Psoas muscle (tissue), 8 donors: ENCODE measurements around the gene ZNF532. TPM values are rescaled to one million over a fixed set of nuclear protein-coding genes. Genes with fewer than 3 reads are reported as not detected.
"Not testable (repeated sequence)": the region's sequence is repeated elsewhere in the genome, so short reads cannot be mapped to it uniquely, and the experiment has no call there.

Source experiments
- ATAC-seq, 4 donors: fragments of 200-7000 bp; cut with Tn5 transposase; one replicate each; pipeline ENCODE4 v1.9.1; 2020; ENCODE audit warnings: moderate library complexity in 3 of 4, mild to moderate bottlenecking in 2 of 4
- DNase-seq, 2 donors: peaks; one replicate each; pipeline ENCODE4 v3.0.0-alpha.2; 2020
- H3K27ac ChIP-seq: fragments of 200-600 bp; one replicate; pipeline ENCODE4 v1.8.0; 2022
- H3K27me3 ChIP-seq, 3 donors: fragments of 200-600 bp in 1 of 3; one replicate each; pipeline versions ENCODE4 v1.6.1 to v1.8.0; 2013 to 2022; ENCODE audit warnings: low read length in 2 of 3, mild to moderate bottlenecking in 2 of 3, moderate library complexity in 1 of 3; ENCODE audit not compliant: insufficient read depth in 3 of 3
- H3K36me3 ChIP-seq, 2 donors: fragments of 200-600 bp in 1 of 2; one replicate each; pipeline versions ENCODE4 v1.6.1 to v1.8.0; 2013 to 2022; ENCODE audit warnings: low read depth in 1 of 2, mild to moderate bottlenecking in 1 of 2, moderate library complexity in 1 of 2; ENCODE audit not compliant: insufficient read depth in 1 of 2
- H3K4me1 ChIP-seq: fragments of 200-600 bp; one replicate; pipeline ENCODE4 v1.8.0; 2022
- H3K4me3 ChIP-seq: fragments of 200-600 bp; one replicate; pipeline ENCODE4 v1.8.0; 2022; ENCODE audit warnings: mild to moderate bottlenecking
- H3K9me3 ChIP-seq: fragments of 200-600 bp; one replicate; pipeline ENCODE4 v1.8.0; 2022
- whole genome bisulfite sequencing, 3 donors: extraction: QIAGEN DNeasy Blood & Tissue Kit; methylation state at CpG; one replicate each; pipeline versions ENCODE4 v1.1.6 to v1.1.7; 2013; 5-methylcytosine and 5-hydroxymethylcytosine counted together
- intact Hi-C, 2 donors: fragments of 100-400 bp; cut with DNase I; formaldehyde crosslinking; loops; one replicate each; pipeline versions ENCODE4 v1.11.0 to v1.14.2; 2022
- polyA plus RNA-seq, 3 donors: library from polyadenylated mRNA; stranded (reverse); fragments of 200-250 nt; gene quantifications; one replicate each; pipeline ENCODE4 v1.2.3, GENCODE V29; 2013
- total RNA-seq, 4 donors: library from RNA; stranded (reverse); fragmentation: NEBNext Ultra II Directional in 2 of 4; extraction: Animal tissue kit (Norgen Biotek cat#: 25700) in 2 of 4; gene quantifications; one replicate each; pipeline versions ENCODE4 v1.2.1 to v1.2.4, GENCODE V29; 2021 to 2023
- TF ChIP-seq, protein P1 (sequence below): fragments of 200-600 bp; IDR thresholded peaks from one replicate; pipeline ENCODE4 v1.8.0; 2022; ENCODE audit warnings: antibody characterized with exemption
- donor health status: healthy with polysubstance abuse.
- donor health status: DM: no; HTN: no; CAD: no; lungs with moderate emphysema.
- donor health status: Bipolar disorder and iron deficiency.
- donor health status: healthy.
- donor health status: DM: yes; HTN: yes; CAD: no.
- donor health status: DM: no; HTN: no; CAD: no.
- donor health status: DM: no; HTN: no; CAD: no.
- donor health status: DM: yes; HTN: yes; CAD: no.

Gene ZNF532
- total and polyA plus RNA-seq, 7 donors: 13.6 to 105 (median 68.8) TPM

DNA sequence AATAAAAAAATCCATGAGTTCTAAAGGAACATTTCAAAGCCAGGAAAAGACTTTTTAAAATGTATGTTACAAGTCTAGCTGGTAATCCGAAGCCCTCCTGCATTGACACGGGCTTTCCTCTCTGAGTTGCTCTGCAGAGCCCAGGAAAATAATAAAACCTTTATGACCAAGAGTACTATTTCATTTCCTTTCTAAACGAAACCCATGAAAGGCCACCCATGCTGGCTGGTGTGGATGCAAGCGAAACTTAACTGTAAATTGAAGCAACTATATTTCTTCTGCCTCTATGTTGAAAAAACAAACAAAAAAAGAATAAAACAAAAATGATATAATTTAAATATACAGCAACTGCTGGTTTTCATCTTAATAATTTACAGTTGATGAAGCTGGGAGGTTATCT lies 41.3 kb upstream of the ZNF532 start:
- Histone ChIP-seq H3K4me3 (no peak overlapping the region), H3K27me3 (no peaks in the 10 kb centered on the region), H3K27ac (no peak overlapping the region), H3K36me3 (no peaks in the 10 kb centered on the region), H3K9me3 (no peaks in the 10 kb centered on the region), H3K4me1 (no peaks in the 10 kb centered on the region)
- ATAC-seq: no peak
- DNase-seq: no peak
- TF ChIP-seq, protein P1, sequence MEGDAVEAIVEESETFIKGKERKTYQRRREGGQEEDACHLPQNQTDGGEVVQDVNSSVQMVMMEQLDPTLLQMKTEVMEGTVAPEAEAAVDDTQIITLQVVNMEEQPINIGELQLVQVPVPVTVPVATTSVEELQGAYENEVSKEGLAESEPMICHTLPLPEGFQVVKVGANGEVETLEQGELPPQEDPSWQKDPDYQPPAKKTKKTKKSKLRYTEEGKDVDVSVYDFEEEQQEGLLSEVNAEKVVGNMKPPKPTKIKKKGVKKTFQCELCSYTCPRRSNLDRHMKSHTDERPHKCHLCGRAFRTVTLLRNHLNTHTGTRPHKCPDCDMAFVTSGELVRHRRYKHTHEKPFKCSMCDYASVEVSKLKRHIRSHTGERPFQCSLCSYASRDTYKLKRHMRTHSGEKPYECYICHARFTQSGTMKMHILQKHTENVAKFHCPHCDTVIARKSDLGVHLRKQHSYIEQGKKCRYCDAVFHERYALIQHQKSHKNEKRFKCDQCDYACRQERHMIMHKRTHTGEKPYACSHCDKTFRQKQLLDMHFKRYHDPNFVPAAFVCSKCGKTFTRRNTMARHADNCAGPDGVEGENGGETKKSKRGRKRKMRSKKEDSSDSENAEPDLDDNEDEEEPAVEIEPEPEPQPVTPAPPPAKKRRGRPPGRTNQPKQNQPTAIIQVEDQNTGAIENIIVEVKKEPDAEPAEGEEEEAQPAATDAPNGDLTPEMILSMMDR: no peak
- 79 to 83% (median 80%) methylated on average over 4 of the region's 4 CpGs for WGBS, 3 donors
- intact Hi-C loops: loop anchor here in 1 of 2 donors (5.0 kb wide), 1 partner anchor 1011 kb away; no protein-coding TSS in a partner anchor

DNA sequence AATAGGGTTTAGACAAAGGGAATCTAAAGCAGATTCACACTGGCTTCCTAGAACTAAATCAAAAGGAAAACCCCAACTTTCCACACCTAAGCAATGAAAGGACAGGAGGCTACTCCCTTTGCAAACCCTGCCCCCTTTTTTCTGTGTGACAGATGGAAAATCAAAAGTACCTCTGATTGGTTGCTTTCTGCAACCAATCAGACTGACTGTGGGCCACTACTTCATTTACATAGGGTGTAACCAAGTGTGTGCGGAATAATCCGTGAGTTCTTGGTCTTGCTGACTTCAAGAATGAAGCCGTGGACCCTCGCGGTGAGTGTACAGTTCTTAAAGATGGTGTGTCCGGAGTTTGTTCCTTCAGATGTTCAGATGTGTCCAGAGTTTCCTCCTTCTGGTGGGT lies 37.8 kb upstream of the ZNF532 start:
- WGBS, 3 donors: 93 to 97% (median 95%) methylated on average over 6 of the region's 6 CpGs
- H3K27ac ChIP-seq, H3K36me3 ChIP-seq, intact Hi-C loops, ATAC-seq, H3K4me1 ChIP-seq, H3K9me3 ChIP-seq, H3K27me3 ChIP-seq, H3K4me3 ChIP-seq, DNase-seq: not testable (repeated sequence)

DNA sequence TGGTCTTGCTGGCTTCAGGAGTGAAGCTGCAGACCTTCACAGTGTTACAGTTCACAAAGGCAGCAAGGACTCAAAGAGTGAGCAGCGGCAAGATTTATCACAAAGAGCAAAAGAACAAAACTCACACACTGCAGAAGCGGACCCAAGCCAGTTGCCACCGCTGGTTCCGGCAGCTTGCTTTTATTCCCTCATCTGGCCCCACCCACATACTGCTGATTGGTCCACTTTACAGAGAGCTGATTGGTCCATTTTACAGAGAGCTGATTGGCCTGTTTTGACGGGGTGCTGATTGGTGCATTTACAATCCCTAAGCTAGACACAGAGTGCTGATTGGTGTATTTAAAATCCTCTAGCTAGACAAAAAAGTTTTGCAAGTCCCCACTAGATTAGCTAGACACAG lies 37.2 kb upstream of the ZNF532 start:
- 94 to 97% (median 96%) methylated on average over 5 of the region's 5 CpGs for WGBS, 3 donors
- Histone ChIP-seq H3K27ac (no peak overlapping the region), H3K4me3 (no peak overlapping the region), H3K4me1 (peaks cover 6% of the 10 kb centered on the region), H3K36me3 (no peaks in the 10 kb centered on the region), H3K9me3 (no peaks in the 10 kb centered on the region), H3K27me3 (no peaks in the 10 kb centered on the region)
- DNase-seq (no peak), ATAC-seq (no peak)
- intact Hi-C loops: no loop called here
- TF ChIP-seq, protein P1: no peak

DNA sequence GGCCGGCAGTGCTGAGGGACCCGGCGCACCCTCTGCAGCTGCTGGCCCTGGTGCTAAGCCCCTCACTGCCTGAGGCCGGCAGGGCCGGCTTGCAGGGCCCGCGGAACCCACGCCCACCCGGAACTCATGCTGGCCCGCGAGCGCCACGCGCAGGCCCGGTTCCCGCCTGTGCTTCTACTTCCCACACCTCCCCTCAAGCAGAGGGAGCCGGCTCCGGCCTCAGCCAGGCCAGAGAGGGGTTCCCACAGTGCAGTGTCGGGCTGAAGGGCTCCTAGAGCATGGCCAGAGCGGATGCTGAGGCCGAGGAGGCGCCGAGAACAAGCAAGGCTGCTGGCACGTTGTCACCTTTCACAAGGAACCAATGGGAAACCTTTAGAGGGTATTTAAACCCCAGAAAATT lies 36.8 kb upstream of the ZNF532 start:
- H3K4me1 ChIP-seq: peaks cover 6% of the 10 kb centered on the region
- no peaks in the 10 kb centered on the region for H3K27me3 ChIP-seq
- H3K36me3 ChIP-seq: no peaks in the 10 kb centered on the region
- intact Hi-C loops: no loop called here
- no peak for DNase-seq
- WGBS, 3 donors: 96 to 97% (median 96%) methylated on average over 18 to 24 of the region's 24 CpGs
- TF ChIP-seq, protein P1: no peak
- H3K9me3 ChIP-seq: no peaks in the 10 kb centered on the region
- ATAC-seq: peak in 1 of 4 donors; percentile 30
- no peak overlapping the region for H3K27ac ChIP-seq
- H3K4me3 ChIP-seq: no peak overlapping the region

DNA sequence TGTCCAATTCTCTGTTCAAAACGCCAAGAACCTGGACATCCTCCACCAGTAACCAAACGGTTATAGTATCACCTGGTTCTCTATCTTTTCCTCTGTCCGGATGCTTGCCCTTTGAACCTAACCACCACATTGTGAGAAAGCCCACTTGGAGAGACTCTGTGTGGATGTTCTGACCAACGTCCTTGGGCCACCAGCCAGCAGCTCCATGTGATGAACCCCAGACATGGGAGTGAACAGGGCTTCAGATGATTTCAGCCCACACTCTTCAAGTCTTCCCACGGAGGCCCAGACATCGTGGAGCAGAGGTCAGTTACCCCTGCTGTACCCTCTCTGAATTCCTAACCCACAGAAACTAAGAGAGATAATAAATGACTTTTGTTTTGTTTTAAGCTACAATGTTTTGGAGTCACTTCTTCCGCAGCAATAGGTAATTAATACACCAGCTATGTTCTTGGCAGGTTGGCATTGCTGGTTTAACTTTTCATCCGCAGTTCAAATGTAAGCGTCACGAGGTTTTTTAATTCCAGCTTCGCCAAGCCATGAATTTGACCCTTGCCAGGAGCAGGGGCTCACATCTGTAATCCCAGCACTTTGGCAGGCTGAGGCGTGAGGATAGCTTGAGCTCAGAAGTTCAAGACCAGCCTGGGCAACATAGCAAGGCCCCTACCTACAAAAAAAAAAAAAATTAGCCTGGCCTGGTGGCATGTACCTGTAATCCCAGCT lies 36.1 kb upstream of the ZNF532 start:
- H3K36me3 ChIP-seq: no peaks in the 10 kb centered on the region
- no peak overlapping the region for H3K4me3 ChIP-seq
- TF ChIP-seq, protein P1: no peak
- WGBS, 3 donors: 29 to 47% (median 37%) methylated on average over 12 of the region's 12 CpGs
- H3K27ac ChIP-seq: peak overlapping the region; percentile 17
- DNase-seq: peak in 1 of 2 donors; percentile 73
- peak; percentile 48 to 87 (median 66) for ATAC-seq
- no peaks in the 10 kb centered on the region for H3K9me3 ChIP-seq
- intact Hi-C loops: no loop called here
- H3K4me1 ChIP-seq: peaks cover 6% of the 10 kb centered on the region
- no peaks in the 10 kb centered on the region for H3K27me3 ChIP-seq
